NCI-H146 treated with DMSO at 0.1 percent for 48 hours (cell line): ENCODE measurements around the gene GPR156.

Experiments used
- DNase-seq: peaks from one replicate; lab custom pipeline; 2025; ENCODE audit not compliant: unreplicated experiment; lab: John Stamatoyannopoulos, UW

The GPR156 gene

DNA sequence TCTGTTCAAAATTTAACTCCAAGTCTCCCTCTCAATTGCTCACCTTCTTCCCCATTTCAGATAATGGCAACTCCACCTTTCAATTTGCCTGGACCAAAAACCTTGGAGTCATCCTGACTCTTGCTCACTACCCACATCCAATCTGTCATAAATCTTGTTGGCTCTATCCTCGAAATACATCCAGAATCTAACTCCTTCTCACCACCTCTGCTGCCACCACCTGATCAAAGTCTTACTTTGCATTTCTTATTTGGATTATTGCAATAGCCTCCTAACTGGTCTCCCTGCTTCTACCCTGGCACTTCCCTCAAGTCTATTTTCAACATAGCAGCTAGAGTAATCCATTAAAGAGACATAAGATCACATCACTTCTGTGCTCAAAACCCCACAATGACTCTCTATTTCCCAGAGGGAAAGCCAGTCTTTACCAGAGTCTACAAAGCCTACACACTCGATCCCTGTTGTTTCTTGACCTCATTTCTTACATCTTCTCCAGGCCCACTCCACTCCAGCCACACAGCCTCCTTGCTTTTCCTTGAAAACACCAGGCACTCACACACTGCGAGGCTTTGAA is 86.6 kb downstream of the GPR156 start:
- DNase-seq, result peak; percentile 43

DNA sequence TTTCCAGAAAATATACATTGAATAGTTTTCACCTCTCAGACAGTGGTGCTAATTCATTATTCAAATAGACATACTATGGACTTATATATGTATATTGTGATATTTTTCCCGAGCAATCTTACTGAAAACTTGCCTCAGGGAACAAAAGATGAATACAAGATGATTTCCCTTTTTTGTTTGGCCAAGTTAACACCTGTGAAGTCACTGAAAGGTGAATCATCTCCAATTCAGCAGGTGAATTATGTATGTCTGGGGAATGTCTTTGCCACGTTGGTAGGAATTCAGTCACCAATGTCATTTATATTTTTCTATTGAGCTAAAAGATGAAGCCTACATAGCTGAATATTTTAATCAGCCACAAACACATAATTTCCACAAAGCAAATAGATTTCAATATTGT is 88.2 kb downstream of the GPR156 start:
- no peak for DNase-seq

DNA sequence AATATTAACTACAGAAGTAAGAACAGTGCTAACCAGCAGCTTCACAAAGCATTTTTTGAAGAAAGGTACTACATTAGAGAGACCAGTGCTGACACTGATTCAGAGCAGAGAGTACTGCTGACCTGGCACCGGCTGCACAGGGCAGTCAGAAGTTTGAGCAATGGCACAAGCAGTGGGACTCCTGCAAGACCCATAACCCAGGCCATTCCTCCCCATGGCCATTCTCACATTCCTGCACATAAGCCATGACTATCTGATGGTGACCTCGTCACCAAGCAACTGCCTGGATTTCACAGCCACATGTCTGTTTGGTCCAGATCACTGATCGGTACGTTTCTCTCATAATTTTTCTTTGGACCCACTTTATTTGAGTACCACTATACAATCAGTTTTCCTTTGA is 88.7 kb downstream of the GPR156 start:
- no peak for DNase-seq

DNA sequence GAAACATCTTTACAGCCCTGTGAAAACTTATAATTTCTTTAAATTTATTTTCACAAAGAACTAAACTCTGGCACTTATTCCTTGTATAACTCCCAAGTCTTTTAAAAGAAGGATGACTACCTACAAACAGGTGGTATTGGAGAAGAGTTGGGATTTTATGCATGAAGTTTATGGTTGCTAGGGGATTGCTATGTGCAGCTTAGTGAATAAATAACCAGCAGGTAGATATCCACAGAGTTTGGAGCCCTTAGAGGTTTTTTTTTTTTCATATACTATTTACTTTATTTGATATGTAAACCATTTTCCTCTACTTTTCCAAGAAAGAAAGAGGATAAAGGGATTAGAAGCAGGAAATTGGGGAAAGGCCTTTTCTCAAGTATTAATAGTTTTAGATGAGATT is 91.5 kb downstream of the GPR156 start:
- DNase-seq, result no peak

DNA sequence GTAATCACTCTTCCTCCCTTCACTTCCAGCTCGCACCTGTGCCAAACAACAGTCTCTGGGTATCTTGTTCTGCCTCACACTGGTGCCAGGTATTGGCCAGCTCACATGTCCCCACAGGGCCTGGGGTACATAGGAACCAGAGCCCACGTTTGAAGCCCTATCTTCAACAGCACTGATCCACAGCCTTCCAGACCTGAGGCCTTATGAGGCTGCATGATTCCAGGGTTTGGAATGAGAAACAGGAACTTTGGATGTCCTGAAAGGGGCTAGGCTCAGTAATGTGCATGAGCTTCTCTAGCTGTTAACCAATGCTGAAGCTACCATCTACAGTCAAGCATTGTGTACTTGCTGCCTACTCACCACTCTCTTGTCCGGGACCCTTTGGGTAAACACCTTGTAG is 92.4 kb downstream of the GPR156 start:
- DNase-seq, result no peak

DNA sequence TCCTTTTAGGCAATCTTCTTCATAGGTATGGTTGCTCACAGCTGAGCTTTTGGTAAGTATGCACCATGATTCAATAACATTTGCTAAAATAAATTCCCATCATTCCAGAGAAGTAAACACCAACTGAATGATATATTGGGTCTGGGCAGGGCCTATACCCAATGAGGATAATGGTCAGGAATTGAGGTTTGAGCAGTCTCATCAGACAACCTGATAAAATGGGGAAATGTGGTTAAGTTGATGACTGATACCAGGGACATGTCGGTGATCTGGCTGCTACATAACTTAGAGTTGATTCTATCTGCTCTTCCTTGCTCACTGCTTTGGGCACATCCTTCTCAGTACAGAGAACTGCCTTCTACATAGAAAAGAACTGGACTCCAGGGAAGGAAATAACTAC is 92.9 kb downstream of the GPR156 start:
- DNase-seq, result no peak

DNA sequence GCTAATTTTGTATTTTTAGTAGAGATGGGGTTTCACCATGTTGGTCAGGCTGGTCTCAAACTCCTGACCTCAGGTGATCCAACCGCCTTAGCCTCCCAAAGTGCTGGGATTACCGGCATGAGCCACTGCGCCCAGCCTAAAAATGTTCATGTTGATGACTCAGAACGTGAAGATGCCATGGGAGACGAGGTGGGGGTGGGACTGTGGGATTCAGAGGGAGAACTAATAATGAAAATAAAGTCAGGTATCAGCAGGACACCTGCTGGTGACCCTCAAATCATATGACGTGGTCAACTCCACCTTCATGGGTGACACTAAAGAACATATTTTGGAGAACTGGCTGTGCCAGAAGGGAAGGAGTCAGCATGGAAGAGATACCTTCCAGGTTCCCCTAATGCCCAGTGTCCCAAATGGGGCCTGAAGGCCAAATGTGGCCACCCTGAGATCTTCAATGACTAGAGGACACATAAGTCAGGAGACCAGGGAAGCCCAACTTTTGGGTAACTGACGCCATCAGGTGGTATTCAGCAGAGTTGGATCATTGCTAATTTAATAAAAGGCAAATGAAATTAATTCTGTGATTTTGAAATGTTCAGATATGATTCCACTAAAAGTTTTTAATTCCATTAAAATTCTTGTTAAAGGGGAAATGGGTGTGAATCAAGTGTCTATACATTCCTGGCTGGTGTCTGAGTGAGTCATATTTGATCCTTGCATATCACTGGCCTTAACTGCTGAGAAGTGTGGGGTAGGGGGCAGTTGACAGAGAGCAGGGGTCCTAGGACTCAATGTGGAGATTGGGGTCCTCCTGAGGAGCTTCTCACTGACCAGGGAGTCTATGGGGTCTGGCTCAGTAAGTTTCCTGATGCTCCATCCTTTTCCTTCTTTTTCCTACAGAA is 102.2 kb downstream of the GPR156 start:
- peak; percentile 31 for DNase-seq

DNA sequence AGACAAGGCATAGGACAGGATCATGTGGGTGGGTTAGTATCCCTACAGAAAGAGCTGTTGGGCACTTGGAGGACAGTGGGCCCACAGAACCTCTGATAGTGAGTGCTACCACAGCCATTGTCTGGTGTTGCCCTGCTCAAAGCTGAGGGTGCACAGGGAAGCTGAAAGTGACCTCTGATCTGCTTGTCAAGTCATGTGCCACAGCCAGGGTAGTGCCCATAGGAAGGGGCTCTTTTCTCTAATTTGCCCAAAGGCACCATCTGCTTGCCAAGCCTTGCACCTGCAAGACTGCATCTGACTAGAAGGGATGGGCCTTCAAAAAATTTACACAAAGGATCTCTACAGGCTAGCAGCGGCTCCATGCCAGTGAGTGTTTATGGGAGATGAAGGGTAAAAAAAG is 103.4 kb downstream of the GPR156 start:
- peak; percentile 63 for DNase-seq

DNA sequence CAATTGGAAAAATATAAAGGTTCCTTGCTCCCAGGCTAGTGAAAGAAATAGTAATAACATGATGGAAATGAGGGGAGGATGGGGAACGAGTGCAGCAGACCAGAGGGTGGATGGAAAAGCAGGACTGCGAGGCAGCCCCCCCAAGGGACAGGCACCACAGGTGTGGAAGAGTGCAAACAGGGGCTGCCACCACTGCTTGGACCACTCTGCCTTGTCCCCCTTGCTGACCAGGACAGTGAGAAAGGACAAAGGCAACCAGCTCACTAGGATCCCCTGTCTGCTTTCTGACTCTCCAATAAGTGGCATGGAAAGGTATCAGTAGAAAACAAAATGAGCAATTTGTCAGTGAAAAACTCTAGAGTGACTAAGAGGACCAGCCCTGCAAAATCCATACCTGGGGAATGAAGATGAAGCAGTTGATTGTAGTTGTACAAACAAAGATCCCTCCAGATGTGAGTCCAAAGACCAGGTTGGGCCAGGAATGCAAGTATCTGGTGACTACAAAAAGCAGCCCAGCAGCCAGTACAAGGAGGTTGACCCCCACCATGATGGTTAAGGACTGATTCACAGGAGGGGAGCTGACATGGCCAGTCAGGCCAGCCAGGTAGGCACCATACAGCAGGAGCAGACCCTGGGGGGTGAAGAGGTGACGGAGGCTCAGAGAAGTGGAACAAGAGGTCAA is 104.2 kb downstream of the GPR156 start:
- DNase-seq, result no peak

DNA sequence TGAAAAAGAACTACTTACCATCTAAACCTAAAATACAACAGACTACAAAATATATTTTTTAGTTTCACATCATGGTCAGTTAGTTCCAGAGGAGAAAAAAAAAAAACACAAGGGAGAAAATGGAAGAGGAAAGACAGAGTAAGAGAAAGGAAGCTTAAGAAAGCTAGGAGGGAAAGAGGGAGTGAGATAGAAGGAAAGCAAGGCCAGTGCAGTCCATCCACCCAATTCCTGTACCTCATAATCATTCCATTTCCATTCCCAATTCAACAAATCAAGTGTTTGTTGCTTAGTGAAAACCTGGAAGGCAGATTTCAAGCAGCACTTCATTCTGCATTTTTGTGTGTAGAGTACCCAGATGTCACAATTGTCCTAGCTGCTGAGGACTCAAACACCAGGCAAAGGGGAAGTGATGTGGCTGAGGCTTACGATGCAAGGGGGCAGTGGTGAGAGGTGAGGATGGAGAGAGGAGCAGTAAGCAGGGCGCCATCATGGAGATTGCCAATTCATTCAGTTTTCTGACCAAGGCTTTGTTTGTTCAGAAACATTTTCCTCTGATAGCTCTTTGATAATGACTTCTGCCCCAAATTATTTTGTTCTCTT is 107.2 kb downstream of the GPR156 start:
- DNase-seq, result peak; percentile 80

DNA sequence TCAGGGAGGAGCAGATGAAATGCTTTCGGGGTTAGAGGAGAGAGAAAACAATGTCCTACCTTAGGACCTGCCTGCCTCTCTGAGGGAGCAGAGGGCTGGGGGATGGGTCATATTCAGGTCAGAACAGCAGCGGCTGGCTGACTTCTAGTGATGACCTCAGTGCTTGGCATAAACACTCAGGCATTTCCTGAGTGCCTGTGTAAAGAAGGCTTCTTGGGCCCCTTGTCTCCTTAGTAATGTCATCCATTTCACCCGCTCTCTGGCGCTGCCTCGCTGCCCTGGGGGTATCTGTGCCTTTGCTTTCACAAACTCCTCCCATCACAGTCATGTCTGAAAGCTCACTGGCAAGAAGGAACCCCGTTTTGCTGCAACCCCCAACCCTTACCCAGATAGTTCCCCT is 107.9 kb downstream of the GPR156 start:
- peak; percentile 81 for DNase-seq

DNA sequence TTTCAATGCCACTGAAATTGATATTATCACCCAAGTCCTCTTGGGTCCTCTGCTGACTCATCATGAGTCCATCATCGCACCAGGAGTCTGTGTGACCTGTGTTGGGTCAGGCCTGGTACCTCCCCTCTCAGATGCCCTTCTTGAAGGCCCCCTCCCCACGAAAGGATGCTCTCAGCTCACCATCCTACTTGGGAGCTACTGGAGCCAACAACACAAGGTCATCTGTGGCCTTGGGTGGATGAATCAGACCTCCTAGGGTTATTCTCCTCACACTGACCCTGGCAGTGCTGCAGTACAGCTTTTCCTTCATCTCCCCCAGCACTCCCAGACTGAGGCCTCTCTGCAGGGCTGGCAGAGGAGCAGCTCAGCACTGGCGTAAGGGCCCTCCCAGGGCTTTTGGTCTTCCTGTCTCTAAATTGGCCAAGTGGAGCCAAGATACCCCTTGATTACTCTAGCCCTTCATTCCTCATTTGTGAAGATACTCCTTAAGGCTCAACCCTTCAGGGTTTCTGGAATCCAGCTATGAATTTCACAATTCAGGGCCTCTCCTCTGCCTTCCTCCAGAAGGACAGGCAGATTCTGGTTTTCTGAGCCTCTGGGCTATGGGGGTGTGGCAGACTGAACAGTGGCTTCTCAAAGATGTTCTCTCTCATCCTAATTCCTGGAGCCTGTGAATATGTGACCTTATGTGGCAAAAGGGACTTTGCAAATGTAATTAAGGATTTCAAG is 110.0 kb downstream of the GPR156 start:
- no peak for DNase-seq

DNA sequence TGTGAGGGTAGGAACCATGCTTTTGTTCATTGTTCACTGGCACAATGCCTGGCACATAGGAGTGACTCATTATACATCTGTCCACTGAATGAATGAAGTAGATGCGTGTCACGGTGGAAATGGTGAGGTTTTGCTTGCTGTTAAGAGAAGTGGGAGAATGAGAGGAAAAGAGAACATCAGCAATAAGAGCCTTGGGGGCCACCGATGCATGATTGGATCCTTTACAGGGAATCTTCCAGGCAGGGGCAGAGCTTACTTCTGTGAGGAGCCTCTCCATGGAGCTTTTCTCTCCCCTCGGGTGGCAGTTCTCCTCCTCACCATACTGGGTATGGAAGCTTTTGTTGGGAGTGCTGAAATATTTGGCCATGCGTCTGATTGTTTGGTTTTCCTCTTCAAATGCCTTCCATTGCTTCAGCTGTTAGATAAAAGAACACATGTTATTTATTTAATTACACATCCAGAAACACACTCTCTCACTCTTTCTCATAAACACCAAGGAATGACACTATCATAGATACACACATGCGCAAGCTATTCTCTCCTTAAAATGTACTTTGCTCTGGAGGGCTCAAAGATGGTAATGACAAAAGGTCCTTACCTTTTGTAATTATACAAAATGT is 111.9 kb downstream of the GPR156 start:
- no peak for DNase-seq

DNA sequence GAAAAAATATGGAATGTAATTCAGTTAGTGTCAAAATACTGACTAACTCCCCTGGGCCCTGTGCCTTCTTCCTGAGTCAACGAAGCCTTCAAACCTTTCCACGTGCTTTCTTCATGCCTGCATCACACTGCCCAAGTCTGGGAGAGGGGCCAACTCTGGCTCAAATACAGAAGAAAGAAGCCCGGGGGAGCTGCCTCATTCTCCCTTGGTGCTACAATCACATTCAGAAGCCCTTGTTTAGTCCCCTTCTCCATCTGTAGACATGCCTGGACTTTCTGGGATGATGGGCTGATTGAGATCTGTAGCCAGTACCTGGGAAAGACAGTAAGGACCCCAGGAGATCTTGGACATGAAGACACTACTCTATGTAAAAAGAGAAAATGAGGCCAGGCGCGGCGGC is 113.0 kb downstream of the GPR156 start:
- no peak for DNase-seq

DNA sequence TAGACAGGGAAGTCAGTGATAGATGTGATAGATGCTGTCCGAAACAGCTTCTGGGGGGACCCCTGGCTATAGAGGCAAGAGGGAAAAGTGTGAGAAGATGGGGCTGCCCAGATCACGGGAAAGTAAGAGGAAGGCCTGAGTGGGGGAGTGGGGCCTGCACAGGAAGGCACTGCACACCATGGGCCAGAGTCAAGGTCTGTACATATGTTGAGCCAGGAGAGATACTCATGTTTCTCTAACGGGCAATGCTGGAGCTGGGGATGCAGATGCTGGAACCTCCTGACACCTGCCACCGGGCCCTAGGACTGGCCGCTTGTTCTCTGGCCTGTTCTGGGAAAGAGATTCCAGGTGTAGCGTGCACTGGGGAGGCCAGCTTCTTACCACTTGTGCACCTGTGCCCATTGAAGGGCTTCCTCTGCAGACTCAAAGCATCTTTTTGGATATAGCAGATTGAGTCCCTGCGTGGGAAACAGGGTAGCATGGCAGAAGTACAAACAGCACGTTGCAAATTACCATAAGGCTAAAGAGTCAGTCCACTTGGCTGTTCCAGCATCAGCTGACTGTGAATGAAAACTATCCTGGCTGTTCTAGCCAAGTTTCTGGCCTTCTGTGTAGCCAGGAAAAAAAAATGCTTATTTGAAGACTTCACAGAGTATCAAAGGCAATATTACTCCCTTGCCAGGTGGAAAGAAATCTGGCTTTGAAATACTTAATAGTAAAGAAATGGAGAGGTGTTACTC is 113.7 kb downstream of the GPR156 start:
- DNase-seq, result no peak

DNA sequence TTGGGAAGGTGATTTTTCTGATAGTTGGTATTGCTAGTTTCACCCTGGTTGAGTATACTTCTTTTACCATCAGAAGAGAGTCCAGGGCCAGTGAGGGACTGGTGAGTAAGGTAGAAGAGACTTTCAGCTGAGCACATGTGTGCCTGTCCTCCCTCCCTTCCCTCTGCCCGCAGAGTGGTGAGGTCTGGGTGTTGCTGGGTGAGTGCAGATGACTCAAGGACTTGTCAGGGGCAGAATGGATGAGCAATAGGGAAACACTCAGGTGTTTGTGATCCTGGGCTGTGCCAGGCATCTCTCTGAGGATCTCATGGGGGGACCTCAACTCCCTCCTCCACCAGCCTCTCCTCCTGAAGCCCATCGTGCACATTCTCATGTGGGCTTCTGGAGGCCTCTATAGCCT is 114.8 kb downstream of the GPR156 start:
- DNase-seq, result no peak

DNA sequence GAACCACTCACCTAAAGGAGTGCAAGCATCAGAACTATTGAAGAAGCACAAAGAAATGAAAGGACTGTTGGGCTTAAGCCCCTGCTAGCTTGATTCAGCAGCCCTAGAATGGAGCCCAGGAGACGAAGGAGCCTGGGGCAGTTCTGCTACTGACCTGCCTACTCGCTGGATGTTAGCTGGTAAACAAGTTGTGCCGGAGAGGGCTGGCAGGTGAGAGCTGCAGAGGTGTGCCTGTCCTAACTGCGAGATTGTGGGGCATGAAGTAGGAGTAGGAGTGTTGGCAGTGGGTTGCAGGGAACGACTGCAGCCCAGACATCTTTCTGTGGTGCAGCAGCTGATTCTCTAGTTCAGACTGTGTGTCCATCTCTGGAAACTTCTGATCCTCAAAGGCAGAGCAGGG is 115.6 kb downstream of the GPR156 start:
- no peak for DNase-seq

DNA sequence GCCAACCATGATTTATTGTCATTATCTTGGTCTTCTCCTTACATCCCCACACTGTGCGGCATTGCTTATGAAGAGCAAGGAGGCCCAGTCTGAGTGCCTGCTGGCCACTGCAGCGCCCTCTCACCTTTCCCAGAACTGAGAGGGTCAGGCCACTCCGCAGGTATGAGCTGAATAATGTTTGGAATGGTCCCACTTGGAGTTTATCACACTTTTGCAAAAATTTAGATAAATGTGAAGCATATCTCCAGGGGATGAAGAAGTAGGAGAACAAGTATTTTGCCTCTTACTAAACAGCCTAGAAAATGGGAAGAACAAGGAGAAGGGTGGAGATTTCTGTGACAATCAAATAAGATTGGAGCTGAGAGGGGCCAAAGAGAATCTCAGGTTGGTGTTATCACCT is 116.4 kb downstream of the GPR156 start:
- no peak for DNase-seq

DNA sequence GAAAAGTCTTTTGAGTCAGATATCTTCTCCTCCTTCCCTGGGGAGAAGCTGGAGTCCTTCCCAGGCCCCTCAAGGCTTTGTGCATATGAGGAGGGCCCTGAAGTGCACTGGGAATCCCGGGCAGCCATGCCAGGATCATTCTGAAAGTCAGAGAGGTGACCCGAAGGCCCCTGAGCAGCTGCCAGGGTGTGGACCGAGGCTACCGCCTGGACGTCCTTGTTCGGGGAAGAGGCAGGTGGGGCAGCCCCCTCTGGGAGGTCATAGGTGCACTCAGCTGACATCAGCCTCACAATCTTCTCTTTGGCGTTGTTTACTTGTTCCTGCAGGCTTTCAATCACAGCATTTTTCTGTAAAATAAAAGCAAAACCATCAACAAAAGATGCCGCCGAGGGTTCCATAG is 117.0 kb downstream of the GPR156 start:
- no peak for DNase-seq

DNA sequence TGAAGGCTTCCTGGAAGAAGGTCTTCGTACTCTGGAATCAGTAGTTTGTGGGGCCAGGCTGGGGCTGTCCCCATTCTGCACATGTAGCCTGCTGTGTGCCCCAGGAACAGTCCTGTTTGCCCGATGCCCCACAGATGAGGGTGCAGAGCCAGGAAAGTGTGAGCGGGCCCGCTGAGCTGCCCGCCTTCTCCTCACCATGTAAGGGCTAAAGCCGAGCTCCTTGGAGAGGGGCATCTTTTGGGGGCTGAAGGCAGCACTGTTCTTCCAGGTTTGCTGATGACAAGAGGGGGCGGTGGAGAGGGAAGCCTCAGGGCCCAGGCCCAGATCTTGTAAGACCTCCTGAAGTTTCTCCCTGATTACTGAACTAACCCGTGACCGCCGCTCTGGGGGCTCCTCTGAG is 117.5 kb downstream of the GPR156 start:
- no peak for DNase-seq
